IPS-20b (cell line): ENCODE measurements around the gene IPPK.
"Not testable (repeated sequence)": the region's sequence is repeated elsewhere in the genome, so short reads cannot be mapped to it uniquely, and the experiment has no call there.

Experiments
- H3K27ac ChIP-seq: one replicate; pipeline ENCODE4 v1.5.1; 2013; ENCODE audit warnings: low read length
- H3K27me3 ChIP-seq: 2 replicates; pipeline ENCODE4 v1.6.1; 2013; ENCODE audit warnings: mild to moderate bottlenecking, low read length, inconsistent platforms; ENCODE audit not compliant: insufficient read depth
- H3K36me3 ChIP-seq: 2 replicates; pipeline ENCODE4 v1.6.1; 2013; ENCODE audit warnings: low read depth, mild to moderate bottlenecking, inconsistent platforms, low read length, moderate library complexity; ENCODE audit not compliant: insufficient read depth
- H3K4me1 ChIP-seq: 2 replicates; pipeline ENCODE4 v1.6.1; 2013; ENCODE audit warnings: mild to moderate bottlenecking, control low read depth, inconsistent platforms, low read length, moderate library complexity; ENCODE audit not compliant: insufficient read depth
- H3K4me3 ChIP-seq: 2 replicates; pipeline ENCODE4 v1.5.1; 2013; ENCODE audit warnings: mild to moderate bottlenecking, low read length, inconsistent platforms
- H3K9ac ChIP-seq: 2 replicates; pipeline ENCODE4 v1.6.1; 2013; ENCODE audit warnings: low read depth, mild to moderate bottlenecking, inconsistent platforms, low read length, moderate library complexity
- H3K9me3 ChIP-seq: 2 replicates; pipeline ENCODE4 v1.6.1; 2013; ENCODE audit warnings: mild to moderate bottlenecking, low read depth, low read length, inconsistent platforms; ENCODE audit not compliant: insufficient read depth

The IPPK gene

GRCh38 chr9:92595075-92595474, 74.9 kb downstream of the IPPK start:
- not testable (repeated sequence) for H3K4me1 ChIP-seq, H3K36me3 ChIP-seq, H3K9ac ChIP-seq, H3K4me3 ChIP-seq, H3K27me3 ChIP-seq, H3K9me3 ChIP-seq, H3K27ac ChIP-seq

- H3K36me3 ChIP-seq: no peaks in the 10 kb centered on the region
- H3K9me3 ChIP-seq: no peaks in the 10 kb centered on the region
- H3K9ac ChIP-seq: no peak overlapping the region
- peaks cover 4% of the 10 kb centered on the region; the same call in 1 of the 2 replicates for H3K4me1 ChIP-seq
- H3K27ac ChIP-seq: no peak overlapping the region
- H3K27me3 ChIP-seq: no peaks in the 10 kb centered on the region
- H3K4me3 ChIP-seq: no peak overlapping the region
Measured at GRCh38 chr9:92592946-92593861, 76.7 kb downstream of the IPPK start.

- Histone ChIP-seq H3K9me3 (no peaks in the 10 kb centered on the region), H3K36me3 (no peaks in the 10 kb centered on the region), H3K27me3 (no peaks in the 10 kb centered on the region), H3K4me3 (no peak overlapping the region), H3K9ac (no peak overlapping the region), H3K27ac (no peak overlapping the region), H3K4me1 (peaks cover 4% of the 10 kb centered on the region; the same call in 1 of the 2 replicates)
Measured at GRCh38 chr9:92592537-92592936, 77.4 kb downstream of the IPPK start.

- H3K36me3 ChIP-seq: no peaks in the 10 kb centered on the region
- no peak overlapping the region for H3K9ac ChIP-seq
- H3K27me3 ChIP-seq: no peaks in the 10 kb centered on the region
- no peak overlapping the region for H3K27ac ChIP-seq
- H3K9me3 ChIP-seq: no peaks in the 10 kb centered on the region
- peaks cover 4% of the 10 kb centered on the region; the same call in 1 of the 2 replicates for H3K4me1 ChIP-seq
- H3K4me3 ChIP-seq: no peak overlapping the region
Measured at GRCh38 chr9:92590377-92590776, 79.6 kb downstream of the IPPK start.

GRCh38 chr9:92589923-92590322, 80.0 kb downstream of the IPPK start:
- no peaks in the 10 kb centered on the region for H3K9me3 ChIP-seq
- H3K27me3 ChIP-seq: no peaks in the 10 kb centered on the region
- H3K27ac ChIP-seq: no peak overlapping the region
- no peak overlapping the region for H3K9ac ChIP-seq
- H3K36me3 ChIP-seq: no peaks in the 10 kb centered on the region
- peaks cover 4% of the 10 kb centered on the region; the same call in 1 of the 2 replicates for H3K4me1 ChIP-seq
- no peak overlapping the region for H3K4me3 ChIP-seq

- Histone ChIP-seq H3K4me1 (no peaks in the 10 kb centered on the region), H3K36me3 (no peaks in the 10 kb centered on the region), H3K4me3 (no peak overlapping the region), H3K27me3 (no peaks in the 10 kb centered on the region), H3K27ac (no peak overlapping the region), H3K9ac (no peak overlapping the region), H3K9me3 (no peaks in the 10 kb centered on the region)
Measured at GRCh38 chr9:92576175-92576574, 93.8 kb downstream of the IPPK start.

- H3K36me3 ChIP-seq, H3K4me1 ChIP-seq, H3K27me3 ChIP-seq, H3K9ac ChIP-seq, H3K9me3 ChIP-seq, H3K4me3 ChIP-seq, H3K27ac ChIP-seq: not testable (repeated sequence)
Measured at GRCh38 chr9:92573612-92574011, 96.3 kb downstream of the IPPK start.

GRCh38 chr9:92571871-92572270, 98.1 kb downstream of the IPPK start:
- not testable (repeated sequence) for H3K27me3 ChIP-seq, H3K36me3 ChIP-seq, H3K9ac ChIP-seq, H3K27ac ChIP-seq, H3K4me3 ChIP-seq, H3K9me3 ChIP-seq, H3K4me1 ChIP-seq

- no peak overlapping the region for H3K9ac ChIP-seq
- H3K9me3 ChIP-seq: no peaks in the 10 kb centered on the region
- no peaks in the 10 kb centered on the region for H3K4me1 ChIP-seq
- no peaks in the 10 kb centered on the region for H3K36me3 ChIP-seq
- no peak overlapping the region for H3K4me3 ChIP-seq
- H3K27ac ChIP-seq: no peak overlapping the region
- H3K27me3 ChIP-seq: no peaks in the 10 kb centered on the region
Measured at GRCh38 chr9:92564982-92565381, 104.9 kb downstream of the IPPK start.

- Histone ChIP-seq H3K4me3 (no peak overlapping the region), H3K27ac (no peak overlapping the region), H3K4me1 (no peaks in the 10 kb centered on the region)
Measured at GRCh38 chr9:92564504-92564903, 105.4 kb downstream of the IPPK start.

More at GRCh38 chr9:92564504-92564903, 105.4 kb downstream of the IPPK start:
- no peaks in the 10 kb centered on the region for H3K9me3 ChIP-seq
- H3K27me3 ChIP-seq: no peaks in the 10 kb centered on the region
- H3K9ac ChIP-seq: no peak overlapping the region
- H3K36me3 ChIP-seq: no peaks in the 10 kb centered on the region
